ENCODE measurements around the gene TRAF2.

DNA sequence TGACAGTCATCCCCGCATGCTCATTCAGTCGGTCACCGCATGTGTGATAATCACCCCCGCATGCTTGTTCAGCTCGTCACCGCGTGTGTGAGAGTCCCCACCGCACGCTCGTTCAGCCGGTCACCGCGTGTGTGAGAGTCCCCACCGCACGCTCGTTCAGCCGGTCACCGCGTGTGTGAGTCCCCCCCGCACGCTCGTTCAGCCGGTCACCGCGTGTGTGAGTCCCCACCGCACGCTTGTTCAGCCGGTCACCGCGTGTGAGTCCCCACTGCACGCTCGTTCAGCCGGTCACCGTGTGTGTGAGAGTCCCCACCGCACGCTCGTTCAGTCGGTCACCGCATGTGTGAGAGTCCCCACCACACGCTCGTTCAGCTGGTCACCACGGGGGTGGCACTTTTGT lies 3.5 kb downstream of the TRAF2 start:
- TF ChIP-seq, protein P1, sequence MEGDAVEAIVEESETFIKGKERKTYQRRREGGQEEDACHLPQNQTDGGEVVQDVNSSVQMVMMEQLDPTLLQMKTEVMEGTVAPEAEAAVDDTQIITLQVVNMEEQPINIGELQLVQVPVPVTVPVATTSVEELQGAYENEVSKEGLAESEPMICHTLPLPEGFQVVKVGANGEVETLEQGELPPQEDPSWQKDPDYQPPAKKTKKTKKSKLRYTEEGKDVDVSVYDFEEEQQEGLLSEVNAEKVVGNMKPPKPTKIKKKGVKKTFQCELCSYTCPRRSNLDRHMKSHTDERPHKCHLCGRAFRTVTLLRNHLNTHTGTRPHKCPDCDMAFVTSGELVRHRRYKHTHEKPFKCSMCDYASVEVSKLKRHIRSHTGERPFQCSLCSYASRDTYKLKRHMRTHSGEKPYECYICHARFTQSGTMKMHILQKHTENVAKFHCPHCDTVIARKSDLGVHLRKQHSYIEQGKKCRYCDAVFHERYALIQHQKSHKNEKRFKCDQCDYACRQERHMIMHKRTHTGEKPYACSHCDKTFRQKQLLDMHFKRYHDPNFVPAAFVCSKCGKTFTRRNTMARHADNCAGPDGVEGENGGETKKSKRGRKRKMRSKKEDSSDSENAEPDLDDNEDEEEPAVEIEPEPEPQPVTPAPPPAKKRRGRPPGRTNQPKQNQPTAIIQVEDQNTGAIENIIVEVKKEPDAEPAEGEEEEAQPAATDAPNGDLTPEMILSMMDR (IDR thresholded peaks at IDR 0.05; ENCODE audit: insufficient read depth, low read length): no peak
- TF ChIP-seq GABPA (IDR thresholded peaks at IDR 0.05; ENCODE audit: low read depth): no peak
